Right lobe of liver (tissue), 4 donors: ENCODE measurements around the gene CDH23.

Source experiments
- CTCF ChIP-seq, 4 donors: fragments of 200-600 bp in 3 of 4; fragments of 450-650 bp in 1 of 4; IDR thresholded peaks; one replicate each; pipeline versions ENCODE4 v1.5.1 to v1.8.0; 2016 to 2022; ENCODE audit warnings: antibody characterized with exemption in 4 of 4, mild to moderate bottlenecking in 2 of 4
- POLR2A ChIP-seq: fragments of 450-650 bp; IDR thresholded peaks from one replicate; pipeline ENCODE4 v1.6.1; 2017; ENCODE audit warnings: antibody characterized with exemption, mild to moderate bottlenecking
- donor health status: DM: no; HTN: no; CAD: no.
- donor health status: DM: no; HTN: no; CAD: no.
- donor health status: DM: no; HTN: yes; CAD: no.

DNA sequence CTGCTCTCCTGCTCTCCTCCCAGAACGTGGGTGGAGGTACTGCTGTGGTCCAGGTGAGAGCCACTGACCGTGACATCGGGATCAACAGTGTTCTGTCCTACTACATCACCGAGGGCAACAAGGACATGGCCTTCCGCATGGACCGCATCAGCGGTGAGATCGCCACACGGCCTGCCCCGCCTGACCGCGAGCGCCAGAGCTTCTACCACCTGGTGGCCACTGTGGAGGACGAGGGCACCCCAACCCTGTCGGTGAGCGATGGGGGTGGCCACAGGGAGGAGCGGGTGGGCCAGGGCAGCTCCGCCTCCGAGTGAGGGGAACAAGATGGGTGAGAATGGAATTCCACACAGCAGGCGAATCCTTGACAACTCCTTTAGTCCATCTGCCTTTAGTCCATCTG, 345.0 kb downstream of the CDH23 start:
- TF ChIP-seq CTCF (IDR thresholded peaks at IDR 0.05): no peak
- TF ChIP-seq POLR2A: no peak
